Measurements from ENCODE around the gene SLC2A3.

GRCh38 chr12:7984900-7985299, 48.9 kb upstream of the SLC2A3 start:
- TF ChIP-seq CTCF (IDR thresholded peaks at IDR 0.05) (no peak), EP300 (IDR thresholded peaks at IDR 0.05) (no peak), POLR2A (IDR thresholded peaks at IDR 0.05) (no peak), POLR2AphosphoS5 (IDR thresholded peaks at IDR 0.05) (no peak)

Data from suprapubic skin (tissue), 4 donors.